Activated T-cell treated with anti-CD3 and anti-CD28 coated beads for 1 hour (primary cell): ENCODE measurements around the gene PPP2R3B.
"Not testable (repeated sequence)": the region's sequence is repeated elsewhere in the genome, so short reads cannot be mapped to it uniquely, and the experiment has no call there.

ENCODE experiments used
- DNase-seq: peaks from one replicate; pipeline ENCODE4 v3.0.0-alpha.2; 2020; ENCODE audit warnings: low read depth

Gene PPP2R3B

DNA sequence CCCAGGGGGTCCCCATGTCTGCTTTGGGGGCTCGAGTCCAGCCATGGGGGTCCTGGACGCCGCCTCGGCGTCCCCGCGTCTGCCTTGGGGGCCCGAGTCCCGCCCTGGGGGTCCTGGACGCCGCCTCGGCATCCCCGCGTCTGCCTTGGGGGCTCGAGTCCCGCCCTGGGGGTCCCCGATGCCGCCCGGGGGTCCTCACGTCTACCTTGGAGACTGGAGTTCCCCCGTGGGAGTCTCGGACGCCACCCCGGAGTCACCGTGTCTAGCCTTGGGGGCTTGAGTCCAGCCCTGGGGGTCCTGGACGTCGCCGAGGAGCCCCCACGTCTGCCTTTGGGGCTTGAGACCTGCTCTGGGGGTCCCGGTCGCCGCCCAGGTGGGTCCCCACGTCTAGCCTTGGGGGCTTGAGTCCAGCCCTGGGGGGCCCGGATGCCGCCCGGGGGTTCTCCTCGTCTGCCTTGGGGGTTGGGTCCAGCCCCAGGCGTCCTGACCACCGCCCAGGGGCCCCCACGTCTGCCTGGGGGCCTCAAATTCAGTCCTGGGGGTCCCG lies 67.1 kb downstream of the PPP2R3B start:
- DNase-seq: no peak

GRCh38 chrX:318739-319578 lies 67.7 kb downstream of the PPP2R3B start, which contains the start of gene GTPBP6:
Gene GTPBP6, minus strand, starts transcription at chrX:318796. Its CDS starts 9 bp downstream, at chrX:318787.
- peak; percentile 97 for DNase-seq

GRCh38 chrX:318068-318738 lies 68.5 kb downstream of the PPP2R3B start:
- DNase-seq: peak; percentile 96

- DNase-seq: no peak
Observed at GRCh38 chrX:317424-318067, 69.2 kb downstream of the PPP2R3B start.

- DNase-seq: no peak
Observed at GRCh38 chrX:316351-317325, 70.1 kb downstream of the PPP2R3B start.

DNA sequence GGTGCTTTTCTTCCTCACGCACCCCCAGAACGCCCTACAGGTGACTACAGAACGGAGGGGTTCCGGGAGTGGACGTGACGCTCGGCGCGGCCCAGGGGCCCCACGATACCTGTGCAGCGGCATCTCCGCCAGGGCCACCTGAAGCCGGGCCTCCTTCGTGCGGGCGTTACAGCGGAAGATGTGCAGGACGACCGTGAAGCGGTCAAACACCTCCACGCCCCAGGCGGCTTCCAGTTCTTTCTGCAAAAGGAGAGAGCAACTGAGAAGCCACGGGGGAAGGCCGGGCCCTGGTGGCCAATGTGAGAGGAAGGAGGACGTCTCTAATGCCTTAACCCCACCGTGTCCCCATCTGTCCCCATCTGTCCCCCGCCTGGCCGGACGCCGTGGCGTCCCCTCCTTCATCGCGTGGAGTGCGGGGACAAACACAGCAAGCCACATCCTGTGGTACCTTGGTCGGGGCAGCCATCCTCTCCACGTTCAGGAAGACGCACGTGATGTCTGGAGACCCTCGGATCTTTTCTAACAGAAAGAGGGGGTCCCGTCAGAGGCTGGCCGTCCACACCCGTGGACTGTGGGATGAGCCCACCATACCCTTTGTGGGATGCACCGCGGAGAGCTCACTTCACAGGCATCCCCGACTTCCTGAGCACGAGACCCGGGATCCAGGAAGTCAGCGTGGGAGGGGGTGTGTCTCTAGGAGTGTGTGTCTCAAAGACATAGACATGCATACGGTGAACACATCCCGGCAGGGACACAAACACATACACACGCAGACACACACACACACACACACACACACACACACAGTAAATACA lies 71.7 kb downstream of the PPP2R3B start:
- no peak for DNase-seq

DNA sequence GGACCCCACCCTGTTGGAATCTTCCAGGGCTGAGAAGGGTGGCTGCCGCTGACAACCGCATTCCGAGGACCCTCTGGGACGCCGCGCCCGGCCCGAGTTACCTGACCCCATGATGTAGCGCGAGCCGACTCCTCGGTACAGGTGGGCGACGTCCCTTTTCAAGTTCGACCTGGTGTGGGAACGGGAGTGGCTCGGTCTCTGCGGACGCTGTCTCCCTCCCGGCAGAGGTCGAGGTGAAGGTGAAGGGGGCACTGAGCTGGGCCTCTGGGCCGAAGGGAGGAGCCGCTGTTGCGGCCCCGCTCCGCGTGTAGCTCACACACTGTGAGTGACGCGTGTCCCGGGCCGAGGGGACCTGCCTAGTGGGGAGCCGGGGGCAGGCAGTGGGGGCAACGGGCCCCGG lies 72.7 kb downstream of the PPP2R3B start:
- no peak for DNase-seq

- DNase-seq: no peak
Observed at GRCh38 chrX:313546-313945, 73.2 kb downstream of the PPP2R3B start.

- no peak for DNase-seq
Observed at GRCh38 chrX:312621-313331, 73.9 kb downstream of the PPP2R3B start.

DNA sequence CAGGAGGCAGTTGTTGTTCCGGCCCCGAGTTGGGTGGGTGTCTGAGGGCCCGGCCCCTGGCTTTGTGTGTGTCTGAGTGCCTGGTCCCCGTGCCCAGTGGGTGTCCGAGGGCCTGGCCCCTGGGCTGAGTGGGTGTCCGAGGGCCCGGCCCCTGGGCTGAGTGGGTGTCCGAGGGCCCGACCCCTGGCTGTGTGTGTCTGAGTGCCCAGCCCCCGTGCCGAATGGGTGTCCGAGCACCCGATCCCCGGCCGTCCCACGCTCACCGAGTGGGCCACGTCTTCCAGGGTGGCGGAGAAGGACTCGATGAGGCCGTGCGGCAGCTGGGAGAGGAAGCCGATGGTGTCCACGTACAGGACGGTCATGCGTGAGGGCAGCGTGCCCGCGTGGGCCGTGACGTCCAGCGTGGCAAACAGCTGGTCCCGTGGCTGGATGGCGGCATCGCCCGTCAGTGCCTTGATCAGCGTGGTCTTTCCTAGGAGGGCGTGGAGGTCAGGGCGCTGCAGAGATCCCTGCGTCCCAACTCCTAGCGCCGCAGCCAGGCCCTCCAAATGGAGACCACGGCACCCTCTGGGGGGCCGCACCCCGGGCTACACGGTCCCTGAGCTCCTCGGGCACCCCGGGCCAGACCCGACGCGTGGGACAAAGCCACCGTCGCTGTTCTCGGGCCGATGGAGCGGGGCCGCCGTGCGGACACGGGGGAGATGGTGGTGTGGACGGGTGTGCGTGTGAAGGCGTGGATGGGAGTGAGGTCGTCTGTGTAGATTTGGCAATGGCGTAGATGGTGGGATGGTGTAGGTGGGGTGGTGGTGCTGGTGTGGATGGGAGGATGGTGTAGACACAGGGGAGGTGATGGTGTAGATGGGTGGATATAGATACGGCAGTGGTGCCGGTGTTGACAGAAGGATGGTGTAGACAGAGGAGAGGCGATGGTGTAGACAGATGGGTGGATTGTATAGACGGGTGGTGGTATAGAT lies 75.3 kb downstream of the PPP2R3B start:
- DNase-seq: no peak

GRCh38 chrX:310621-311155 lies 76.0 kb downstream of the PPP2R3B start:
- DNase-seq: no peak

DNA sequence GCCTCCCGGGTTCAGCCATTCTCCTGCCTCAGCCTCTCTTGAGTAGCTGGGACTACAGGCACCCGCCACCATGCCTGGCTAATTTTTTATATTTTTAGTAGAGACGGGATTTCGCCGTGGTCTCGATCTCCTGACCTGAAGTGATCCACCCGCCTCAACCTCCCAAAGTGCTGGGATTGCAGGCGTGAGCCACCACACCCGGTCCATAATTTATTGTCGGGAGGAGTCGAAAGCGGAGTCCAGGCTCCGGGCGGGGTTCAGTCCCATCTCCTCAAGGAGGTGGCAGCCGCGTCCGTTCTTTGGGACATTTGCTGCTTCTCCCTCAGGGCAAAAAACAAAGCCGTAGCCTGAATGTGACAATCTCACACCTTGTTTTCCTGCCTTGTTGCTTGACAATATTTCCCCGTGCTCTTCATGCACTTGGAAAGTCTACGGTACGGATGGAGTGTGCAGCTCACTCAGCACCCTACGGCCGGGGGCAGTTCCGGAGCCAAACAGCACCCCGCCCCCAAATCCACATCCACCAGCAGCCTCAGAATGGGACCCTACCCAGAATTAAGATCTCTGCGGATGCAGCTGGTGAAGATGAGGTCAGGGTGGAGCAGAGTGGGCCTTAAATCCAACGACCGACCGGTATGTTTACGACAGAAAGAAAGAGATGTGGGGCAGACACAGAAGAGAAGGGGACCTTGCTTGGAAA lies 77.7 kb downstream of the PPP2R3B start:
- no peak for DNase-seq

DNA sequence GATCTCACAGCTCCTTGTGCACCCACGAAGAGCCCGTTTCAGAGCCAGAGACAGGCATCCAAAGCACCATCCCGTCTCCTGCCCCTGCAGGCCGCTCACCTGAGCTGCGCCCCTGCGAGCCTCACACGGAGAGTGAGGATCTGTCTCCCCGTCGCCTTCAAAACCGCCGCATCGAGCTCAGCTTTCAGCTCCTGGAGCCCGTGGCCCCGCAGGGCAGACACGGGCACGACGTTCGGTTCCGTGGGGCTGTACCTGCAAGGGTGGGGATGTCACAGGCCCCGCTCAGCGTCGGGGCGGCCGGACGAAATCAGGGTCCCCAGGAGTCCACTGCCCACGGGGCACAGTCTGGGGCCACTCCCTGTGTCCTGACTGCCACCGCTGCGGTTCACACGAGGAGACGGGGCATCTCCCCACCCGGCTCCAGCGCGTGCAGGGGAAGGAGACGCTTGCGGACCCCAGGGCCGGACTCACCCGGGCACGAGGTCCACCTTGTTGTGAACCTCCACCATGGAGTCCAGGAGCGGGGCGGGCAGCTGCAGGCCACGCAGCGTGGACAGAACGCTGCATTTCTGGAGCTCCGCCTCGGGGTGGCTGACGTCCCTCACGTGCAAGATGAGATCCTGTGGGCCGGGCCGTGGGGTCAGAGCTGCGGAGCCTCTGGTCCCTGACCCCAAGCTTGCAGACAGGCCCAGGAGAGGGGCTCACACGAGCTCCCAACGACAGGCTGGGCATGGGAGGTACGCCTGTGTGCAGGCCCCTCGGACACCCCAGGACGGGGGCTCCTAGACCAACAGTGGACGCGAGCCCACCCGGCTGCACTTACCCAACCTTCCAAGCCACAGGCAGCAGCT lies 79.2 kb downstream of the PPP2R3B start:
- DNase-seq: no peak

GRCh38 chrX:306614-307251 lies 80.0 kb downstream of the PPP2R3B start:
- not testable (repeated sequence) for DNase-seq

DNA sequence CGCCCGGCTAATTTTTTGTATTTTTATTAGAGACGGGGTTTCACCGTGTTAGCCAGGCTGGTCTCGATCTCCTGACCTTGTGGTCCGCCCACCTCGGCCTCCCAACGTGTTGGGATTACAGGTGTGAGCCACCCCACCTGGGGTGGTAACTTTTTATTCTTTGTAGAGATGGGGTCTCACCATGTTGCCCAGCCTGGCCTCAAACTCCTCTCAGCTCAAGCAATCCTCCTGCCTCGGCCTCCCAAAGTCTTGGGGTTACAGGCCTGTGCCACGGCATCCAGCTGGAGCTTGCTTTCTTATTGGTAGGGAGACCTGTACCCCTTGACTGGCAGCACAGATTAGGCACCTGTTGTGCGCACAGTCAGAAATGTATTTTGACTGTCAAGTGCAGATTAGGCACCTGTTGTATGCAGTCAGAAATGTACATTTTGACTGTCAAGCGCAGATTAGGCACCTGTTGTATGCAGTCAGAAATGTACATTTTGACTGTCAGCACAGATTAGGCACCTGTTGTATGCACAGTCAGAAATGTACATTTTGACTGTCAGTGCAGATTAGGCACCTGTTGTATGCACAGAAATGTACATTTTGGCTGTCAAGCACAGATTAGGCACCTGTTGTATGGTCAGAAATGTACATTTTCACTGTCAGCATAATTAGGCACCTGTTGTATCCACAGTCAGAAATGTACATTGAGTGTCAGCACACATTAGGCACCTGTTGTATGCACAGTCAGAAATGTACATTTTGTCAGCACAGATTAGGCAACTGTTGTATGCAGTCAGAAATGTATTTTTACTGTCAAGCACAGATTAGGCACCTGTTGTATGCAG lies 80.7 kb downstream of the PPP2R3B start:
- DNase-seq: not testable (repeated sequence)
